NCI-H82 treated with DMSO at 0.1 percent for 48 hours (cell line): ENCODE results near the gene COG3.
A peak's percentile ranks its signal among the peaks of the same experiment; 100 is the strongest.

ENCODE experiments used
- DNase-seq: peaks from one replicate; lab custom pipeline; 2025; ENCODE audit not compliant: unreplicated experiment; lab: John Stamatoyannopoulos, UW

COG3 gene

GRCh38 chr13:45542391-45542790 is 77.7 kb downstream of the COG3 start:
- DNase-seq: no peak

- DNase-seq: no peak
Observed at GRCh38 chr13:45542878-45543277, 78.1 kb downstream of the COG3 start.

GRCh38 chr13:45544520-45544919 is 79.8 kb downstream of the COG3 start:
- DNase-seq: no peak

- no peak for DNase-seq
Observed at GRCh38 chr13:45545686-45546409, 81.1 kb downstream of the COG3 start.

- DNase-seq: no peak
Observed at GRCh38 chr13:45546410-45546765, 81.6 kb downstream of the COG3 start.

- no peak for DNase-seq
Observed at GRCh38 chr13:45548281-45548680, 83.5 kb downstream of the COG3 start.

- DNase-seq: no peak
Observed at GRCh38 chr13:45554604-45555109, 89.9 kb downstream of the COG3 start.

- peak; percentile 75 for DNase-seq
Observed at GRCh38 chr13:45564133-45564776, 99.5 kb downstream of the COG3 start.

GRCh38 chr13:45565331-45565730 is 100.6 kb downstream of the COG3 start:
- no peak for DNase-seq

- DNase-seq: no peak
Observed at GRCh38 chr13:45575146-45575829, 110.5 kb downstream of the COG3 start.

- no peak for DNase-seq
Observed at GRCh38 chr13:45575830-45576180, 111.1 kb downstream of the COG3 start.

GRCh38 chr13:45576466-45576865 is 111.7 kb downstream of the COG3 start:
- DNase-seq: no peak

- DNase-seq: no peak
Observed at GRCh38 chr13:45582408-45583076, 117.8 kb downstream of the COG3 start.

GRCh38 chr13:45584816-45585215 is 120.1 kb downstream of the COG3 start:
- no peak for DNase-seq
